H1 (cell line): ENCODE measurements around the gene MLF2.

Experiments
- NRF1 ChIP-seq: IDR thresholded peaks from 2 replicates; pipeline ENCODE4 v1.6.1; 2011; ENCODE audit warnings: mild to moderate bottlenecking, low read depth, low read length, improper control_type of control experiment
- YY1 ChIP-seq: IDR thresholded peaks from 2 replicates; pipeline ENCODE4 v1.6.1; 2011; ENCODE audit warnings: low read depth, mild to moderate bottlenecking, low read length
- TF ChIP-seq, protein P1 (sequence below), 3 experiments: IDR thresholded peaks; 1 replicate in 2 of 3; 2 replicates in 1 of 3; pipeline versions ENCODE4 v1.5.1 to v1.6.1; 2011; ENCODE audit warnings: low read length in 3 of 3, mild to moderate bottlenecking in 3 of 3, inconsistent platforms in 2 of 3, low read depth in 1 of 3, moderate library complexity in 1 of 3; ENCODE audit not compliant: insufficient read depth in 1 of 3; ENCODE audit errors: control extremely low read depth in 1 of 3

DNA sequence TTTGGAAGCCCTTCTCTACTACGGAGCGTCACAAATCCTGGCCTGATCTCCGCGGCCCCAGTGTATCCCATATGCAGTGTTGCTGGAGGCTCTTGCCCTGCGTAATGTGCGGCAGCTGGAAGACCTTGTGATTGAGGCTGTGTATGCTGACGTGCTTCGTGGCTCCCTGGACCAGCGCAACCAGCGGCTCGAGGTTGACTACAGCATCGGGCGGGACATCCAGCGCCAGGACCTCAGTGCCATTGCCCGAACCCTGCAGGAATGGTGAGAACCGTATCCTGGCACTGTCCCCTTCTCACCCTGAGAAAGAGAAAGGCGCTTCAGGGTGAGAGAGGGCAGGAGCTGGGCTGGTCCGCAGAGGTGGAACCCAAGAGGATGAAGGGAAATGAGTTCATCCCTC is 23.8 kb downstream of the MLF2 start:
- TF ChIP-seq YY1 (no peak), NRF1 (no peak)
- TF ChIP-seq, protein P1, sequence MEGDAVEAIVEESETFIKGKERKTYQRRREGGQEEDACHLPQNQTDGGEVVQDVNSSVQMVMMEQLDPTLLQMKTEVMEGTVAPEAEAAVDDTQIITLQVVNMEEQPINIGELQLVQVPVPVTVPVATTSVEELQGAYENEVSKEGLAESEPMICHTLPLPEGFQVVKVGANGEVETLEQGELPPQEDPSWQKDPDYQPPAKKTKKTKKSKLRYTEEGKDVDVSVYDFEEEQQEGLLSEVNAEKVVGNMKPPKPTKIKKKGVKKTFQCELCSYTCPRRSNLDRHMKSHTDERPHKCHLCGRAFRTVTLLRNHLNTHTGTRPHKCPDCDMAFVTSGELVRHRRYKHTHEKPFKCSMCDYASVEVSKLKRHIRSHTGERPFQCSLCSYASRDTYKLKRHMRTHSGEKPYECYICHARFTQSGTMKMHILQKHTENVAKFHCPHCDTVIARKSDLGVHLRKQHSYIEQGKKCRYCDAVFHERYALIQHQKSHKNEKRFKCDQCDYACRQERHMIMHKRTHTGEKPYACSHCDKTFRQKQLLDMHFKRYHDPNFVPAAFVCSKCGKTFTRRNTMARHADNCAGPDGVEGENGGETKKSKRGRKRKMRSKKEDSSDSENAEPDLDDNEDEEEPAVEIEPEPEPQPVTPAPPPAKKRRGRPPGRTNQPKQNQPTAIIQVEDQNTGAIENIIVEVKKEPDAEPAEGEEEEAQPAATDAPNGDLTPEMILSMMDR (IDR thresholded peaks at IDR 0.05; ENCODE audit: control extremely low read depth in 1 of 3, insufficient read depth in 1 of 3, low read depth in 1 of 3, low read length in 3 of 3), result no peak
